Stomach (tissue), 4 donors: ENCODE measurements around the gene TSFM.

Source experiments
- POLR2AphosphoS5 ChIP-seq, 3 donors: sonication (generic); formaldehyde crosslinking; IDR thresholded peaks; one replicate each; pipeline ENCODE4 v1.6.1; 2016; ENCODE audit warnings: antibody characterized with exemption in 3 of 3
- TF ChIP-seq, protein P1 (sequence below), 7 experiments: fragments of 450-650 bp in 4 of 7; fragments of 200-600 bp in 3 of 7; sonication (generic) in 3 of 7; IDR thresholded peaks; one replicate each; pipeline ENCODE4 v1.5.1; 2016 to 2019; ENCODE audit warnings: antibody characterized with exemption in 7 of 7, control low read depth in 2 of 7, mild to moderate bottlenecking in 1 of 7

DNA sequence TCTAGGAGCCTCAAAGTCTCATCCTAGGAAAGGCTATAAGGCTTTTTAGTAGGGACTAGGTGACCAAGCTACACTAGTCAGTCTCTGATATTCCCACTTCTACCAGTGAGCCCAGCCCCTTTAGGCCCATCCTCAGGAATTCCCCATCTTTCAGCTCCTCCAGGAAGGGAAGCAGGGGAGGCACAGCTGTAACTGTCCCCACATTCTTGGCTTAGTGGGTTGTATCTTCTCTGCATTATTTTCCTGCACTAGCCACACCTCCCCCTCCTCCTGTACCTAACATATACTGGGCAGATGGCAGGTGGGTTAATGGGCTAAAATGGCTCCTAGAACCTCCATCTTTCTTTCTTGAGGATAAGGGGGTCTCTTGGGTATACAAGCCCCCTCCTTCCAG is 15.3 kb upstream of the TSFM start:
- TF ChIP-seq, protein P1, sequence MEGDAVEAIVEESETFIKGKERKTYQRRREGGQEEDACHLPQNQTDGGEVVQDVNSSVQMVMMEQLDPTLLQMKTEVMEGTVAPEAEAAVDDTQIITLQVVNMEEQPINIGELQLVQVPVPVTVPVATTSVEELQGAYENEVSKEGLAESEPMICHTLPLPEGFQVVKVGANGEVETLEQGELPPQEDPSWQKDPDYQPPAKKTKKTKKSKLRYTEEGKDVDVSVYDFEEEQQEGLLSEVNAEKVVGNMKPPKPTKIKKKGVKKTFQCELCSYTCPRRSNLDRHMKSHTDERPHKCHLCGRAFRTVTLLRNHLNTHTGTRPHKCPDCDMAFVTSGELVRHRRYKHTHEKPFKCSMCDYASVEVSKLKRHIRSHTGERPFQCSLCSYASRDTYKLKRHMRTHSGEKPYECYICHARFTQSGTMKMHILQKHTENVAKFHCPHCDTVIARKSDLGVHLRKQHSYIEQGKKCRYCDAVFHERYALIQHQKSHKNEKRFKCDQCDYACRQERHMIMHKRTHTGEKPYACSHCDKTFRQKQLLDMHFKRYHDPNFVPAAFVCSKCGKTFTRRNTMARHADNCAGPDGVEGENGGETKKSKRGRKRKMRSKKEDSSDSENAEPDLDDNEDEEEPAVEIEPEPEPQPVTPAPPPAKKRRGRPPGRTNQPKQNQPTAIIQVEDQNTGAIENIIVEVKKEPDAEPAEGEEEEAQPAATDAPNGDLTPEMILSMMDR (IDR thresholded peaks at IDR 0.05), result no peak
- TF ChIP-seq POLR2AphosphoS5 (IDR thresholded peaks at IDR 0.05), result no peak
